ENCODE results near the gene RUBCN. TPM values are rescaled to one million over a fixed set of nuclear protein-coding genes. Genes with fewer than 3 reads are reported as not detected.
A peak's percentile ranks its signal among the peaks of the same experiment; 100 is the strongest.

Gene RUBCN
- total RNA-seq, 4 donors from 2014 or later: 63.6 to 168 (median 102) TPM

DNA sequence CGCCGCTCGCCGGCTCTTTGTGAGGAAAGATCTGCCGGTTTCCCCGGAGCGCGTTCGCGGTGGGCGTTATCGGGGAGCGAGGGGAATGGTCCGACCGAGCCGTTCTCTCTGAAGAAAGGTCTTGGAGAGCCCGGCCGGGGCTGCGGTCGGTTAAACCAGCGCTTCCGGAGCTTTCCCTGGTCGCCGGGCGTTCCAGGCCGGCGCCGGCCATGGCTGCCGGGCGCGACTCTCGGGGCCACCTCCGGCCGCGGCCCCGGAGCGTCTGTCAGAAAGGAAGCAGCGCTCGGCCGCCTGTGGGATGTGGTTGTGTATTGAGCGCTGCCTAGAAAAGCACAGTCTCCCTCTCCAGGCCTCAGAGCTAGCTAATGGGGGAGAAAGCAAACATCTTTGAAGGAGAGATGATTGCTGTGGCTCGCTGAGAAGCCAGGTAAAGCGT lies 13.7 kb upstream of the RUBCN start:
- DNase-seq (ENCODE audit: low spot score in 2 of 2): peak; percentile 41 to 53
- TF ChIP-seq, protein P1, sequence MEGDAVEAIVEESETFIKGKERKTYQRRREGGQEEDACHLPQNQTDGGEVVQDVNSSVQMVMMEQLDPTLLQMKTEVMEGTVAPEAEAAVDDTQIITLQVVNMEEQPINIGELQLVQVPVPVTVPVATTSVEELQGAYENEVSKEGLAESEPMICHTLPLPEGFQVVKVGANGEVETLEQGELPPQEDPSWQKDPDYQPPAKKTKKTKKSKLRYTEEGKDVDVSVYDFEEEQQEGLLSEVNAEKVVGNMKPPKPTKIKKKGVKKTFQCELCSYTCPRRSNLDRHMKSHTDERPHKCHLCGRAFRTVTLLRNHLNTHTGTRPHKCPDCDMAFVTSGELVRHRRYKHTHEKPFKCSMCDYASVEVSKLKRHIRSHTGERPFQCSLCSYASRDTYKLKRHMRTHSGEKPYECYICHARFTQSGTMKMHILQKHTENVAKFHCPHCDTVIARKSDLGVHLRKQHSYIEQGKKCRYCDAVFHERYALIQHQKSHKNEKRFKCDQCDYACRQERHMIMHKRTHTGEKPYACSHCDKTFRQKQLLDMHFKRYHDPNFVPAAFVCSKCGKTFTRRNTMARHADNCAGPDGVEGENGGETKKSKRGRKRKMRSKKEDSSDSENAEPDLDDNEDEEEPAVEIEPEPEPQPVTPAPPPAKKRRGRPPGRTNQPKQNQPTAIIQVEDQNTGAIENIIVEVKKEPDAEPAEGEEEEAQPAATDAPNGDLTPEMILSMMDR (IDR thresholded peaks at IDR 0.05): peak in 3 of 5 experiments; percentile 7 to 26 (median 10)
- TF ChIP-seq POLR2A (IDR thresholded peaks at IDR 0.05): peak in 1 of 2 donors; percentile 35
- TF ChIP-seq EP300 (IDR thresholded peaks at IDR 0.05): peak in 1 of 2 donors; percentile 6
- Histone ChIP-seq H3K9me3 (no peaks in the 10 kb centered on the region), H3K36me3 (no peaks in the 10 kb centered on the region), H3K27me3 (no peaks in the 10 kb centered on the region), H3K27ac (peak overlapping the region; percentile 93 to 99 (median 94)), H3K4me1 (peaks cover 0 to 62% (median 29%) of the 10 kb centered on the region in 4 donors), H3K4me3 (peak overlapping the region; percentile 79 to 96 (median 90))
- WGBS, 2 donors: 0 to 1% methylated on average over 10 to 39 of the region's 43 CpGs

- Histone ChIP-seq H3K4me3 (peak within 1 kb of the TSS; percentile 79 to 96 (median 90)), H3K27ac (peak within 1 kb of the TSS; percentile 93 to 99 (median 94)), H3K9me3 (no peaks in the 10 kb centered on the region), H3K27me3 (no peaks in the 10 kb centered on the region), H3K4me1 (peaks cover 0 to 59% (median 29%) of the 10 kb centered on the region in 4 donors), H3K36me3 (no peaks in the 10 kb centered on the region)
- DNase-seq (ENCODE audit: low spot score in 2 of 2): peak; percentile 76 to 83
- TF ChIP-seq POLR2A (IDR thresholded peaks at IDR 0.05): peak; percentile 86 to 87
- TF ChIP-seq, protein P1 (IDR thresholded peaks at IDR 0.05): peak; percentile 38 to 86 (median 72)
- TF ChIP-seq EP300 (IDR thresholded peaks at IDR 0.05): peak in 1 of 2 donors; percentile 89
- WGBS, 2 donors: 0 to 1% methylated on average over 36 to 49 of the region's 104 CpGs
Observed at GRCh38 chr3:197749601-197750395, 13.1 kb upstream of the RUBCN start, which contains the start of gene FYTTD1. Gene FYTTD1, plus strand, starts transcription at chr3:197749883. Its CDS starts 89 bp downstream, at chr3:197749972.

DNA sequence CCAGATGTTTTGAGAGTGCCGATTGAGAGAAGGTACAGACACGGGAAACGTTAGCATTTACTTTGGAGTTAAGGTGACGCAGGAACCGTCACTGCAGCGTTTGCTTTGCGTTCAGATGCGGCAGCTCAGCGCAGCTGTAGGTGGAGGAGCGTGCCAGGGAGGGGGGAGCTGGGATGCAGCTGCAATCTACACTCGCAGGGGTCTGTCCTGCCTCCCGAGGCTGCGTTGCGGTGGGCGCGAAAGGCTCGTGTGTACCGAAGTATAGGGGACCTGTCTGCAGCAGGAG lies 12.6 kb upstream of the RUBCN start:
- H3K27me3 ChIP-seq: no peaks in the 10 kb centered on the region
- H3K4me3 ChIP-seq: peak overlapping the region; percentile 76 to 96 (median 88)
- H3K9me3 ChIP-seq: no peaks in the 10 kb centered on the region
- peak in 1 of 2 donors; percentile 26 for DNase-seq (ENCODE audit: low spot score in 2 of 2)
- no peaks in the 10 kb centered on the region for H3K36me3 ChIP-seq
- TF ChIP-seq POLR2A (IDR thresholded peaks at IDR 0.05): no peak
- TF ChIP-seq EP300 (IDR thresholded peaks at IDR 0.05): no peak
- TF ChIP-seq, protein P1 (IDR thresholded peaks at IDR 0.05): no peak
- H3K4me1 ChIP-seq: peaks cover 0 to 57% (median 29%) of the 10 kb centered on the region in 4 donors
- H3K27ac ChIP-seq: peak overlapping the region; percentile 93 to 99 (median 94)
- WGBS, 2 donors: 0 to 2% methylated on average over 10 to 18 of the region's 18 CpGs

DNA sequence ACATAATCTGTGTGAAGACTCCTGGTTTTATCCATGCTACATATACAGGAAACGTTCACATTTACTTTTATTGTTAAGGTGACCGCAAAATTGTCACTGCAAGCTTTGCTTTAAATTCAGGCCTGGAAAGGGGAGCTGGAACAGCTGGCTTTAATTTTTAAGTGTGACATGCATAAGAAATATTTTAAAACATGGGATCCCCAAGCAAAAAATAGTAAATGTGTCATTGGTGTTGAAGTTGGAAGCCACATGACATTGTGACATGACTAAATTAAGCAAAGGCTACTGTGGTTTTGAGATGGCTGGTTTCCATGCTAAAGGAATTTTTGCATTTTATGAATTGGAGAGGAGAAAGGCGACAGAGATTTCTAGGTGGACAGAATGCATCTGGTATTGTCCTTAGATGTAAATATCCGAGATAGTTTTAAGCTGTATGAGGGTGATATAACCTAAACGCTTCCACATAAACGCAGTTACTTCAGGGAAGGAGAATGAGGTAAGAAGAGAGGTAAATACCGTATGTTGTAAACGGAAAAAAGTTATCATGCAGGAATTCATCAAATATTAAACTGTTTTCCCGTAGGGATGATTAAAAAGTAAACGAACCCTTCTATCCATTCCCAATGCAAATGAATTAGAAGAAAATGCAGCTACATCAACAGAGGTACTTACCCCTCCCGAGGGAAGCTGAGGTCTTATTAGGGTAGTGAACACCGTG lies 12.1 kb upstream of the RUBCN start:
- H3K4me1 ChIP-seq: peaks cover 0 to 55% (median 29%) of the 10 kb centered on the region in 4 donors
- no peak for TF ChIP-seq POLR2A (IDR thresholded peaks at IDR 0.05)
- no peak for TF ChIP-seq EP300 (IDR thresholded peaks at IDR 0.05)
- TF ChIP-seq, protein P1 (IDR thresholded peaks at IDR 0.05): no peak
- H3K27ac ChIP-seq: peak overlapping the region; percentile 93 to 99 (median 94)
- H3K27me3 ChIP-seq: no peaks in the 10 kb centered on the region
- WGBS, 2 donors: 25 to 30% methylated on average over 12 of the region's 12 CpGs
- no peak for DNase-seq (ENCODE audit: low spot score in 2 of 2)
- H3K36me3 ChIP-seq: no peaks in the 10 kb centered on the region
- peak overlapping the region; percentile 76 to 96 (median 88) for H3K4me3 ChIP-seq
- no peaks in the 10 kb centered on the region for H3K9me3 ChIP-seq

All from tibial nerve (tissue), 4 donors.